Mucosa of gallbladder (tissue), 1 donor: ENCODE data around the gene SCAMP3. TPM values are rescaled to one million over a fixed set of nuclear protein-coding genes. Genes with fewer than 3 reads are reported as not detected.
A peak's percentile ranks its signal among the peaks of the same experiment; 100 is the strongest.
"Not testable (repeated sequence)": the region's sequence is repeated elsewhere in the genome, so short reads cannot be mapped to it uniquely, and the experiment has no call there.

Source experiments
- DNase-seq: peaks from one replicate; pipeline ENCODE4 v3.0.0-alpha.2; 2020; ENCODE audit warnings: low spot score
- total RNA-seq: library from RNA; stranded (reverse); gene quantifications from one replicate; pipeline ENCODE4 v1.2.1, GENCODE V29; 2021
- donor health status: DM: no; HTN: no; CAD: no.

SCAMP3 gene
- total RNA-seq, 1 donor from 2014 or later = 68.6 TPM

DNA sequence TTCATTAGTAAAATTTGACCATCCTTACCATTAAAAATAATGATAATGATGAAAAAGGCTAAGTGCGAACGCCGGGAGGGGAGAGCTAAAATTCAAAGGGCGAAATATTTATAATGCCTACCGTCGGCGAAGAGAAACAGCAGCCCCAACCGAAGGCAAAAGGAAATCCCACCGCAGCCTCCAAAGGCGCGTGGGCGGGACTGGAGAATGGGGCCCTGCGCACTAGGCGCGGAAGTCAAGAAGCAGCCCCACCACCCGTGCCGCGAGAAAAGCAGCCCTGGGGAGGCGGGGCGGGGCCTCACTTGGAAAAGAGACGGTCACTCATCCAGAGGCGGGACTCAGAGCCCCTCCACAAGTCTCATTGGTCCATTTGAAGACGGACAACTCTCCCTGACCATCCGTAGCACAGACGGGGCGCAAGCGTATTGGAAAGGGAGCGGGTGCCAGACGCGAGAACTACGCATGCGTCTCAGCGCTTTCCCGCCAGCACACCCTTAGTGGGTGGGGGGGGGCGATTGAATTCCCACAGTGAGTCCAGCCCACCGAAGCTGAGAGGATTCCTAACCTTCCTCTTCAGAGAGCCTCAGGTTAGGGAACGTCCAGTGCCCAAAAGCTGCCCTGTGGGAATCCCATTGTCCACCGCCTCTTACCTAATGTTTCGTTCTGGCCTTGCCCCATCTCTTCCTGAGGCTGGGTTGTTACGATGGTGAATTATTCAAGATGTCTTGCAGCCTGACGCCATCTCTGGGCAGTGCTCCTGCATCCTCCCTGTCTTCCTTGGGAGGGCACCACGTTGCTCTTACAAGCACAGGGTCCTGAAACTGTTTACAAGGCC lies 34.7 kb downstream of the SCAMP3 start:
- DNase-seq = peak; percentile 98

DNA sequence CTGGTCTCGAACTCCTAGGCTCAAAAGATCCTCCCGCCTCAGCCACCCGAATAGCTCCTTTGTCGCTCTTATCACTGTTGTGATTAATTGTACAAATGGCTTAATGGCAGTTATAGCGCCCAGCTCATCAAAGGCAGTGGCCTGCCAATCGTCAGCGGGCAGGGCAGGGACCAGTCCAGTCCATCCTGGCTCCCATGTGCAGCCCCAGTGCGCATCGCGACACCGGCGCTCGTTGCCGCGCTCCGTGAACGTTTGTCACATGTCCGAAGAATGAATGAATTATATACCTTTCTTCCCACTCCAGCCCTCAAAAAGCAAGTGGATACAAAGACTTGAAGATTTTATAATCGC lies 35.3 kb downstream of the SCAMP3 start:
- DNase-seq = no peak

DNA sequence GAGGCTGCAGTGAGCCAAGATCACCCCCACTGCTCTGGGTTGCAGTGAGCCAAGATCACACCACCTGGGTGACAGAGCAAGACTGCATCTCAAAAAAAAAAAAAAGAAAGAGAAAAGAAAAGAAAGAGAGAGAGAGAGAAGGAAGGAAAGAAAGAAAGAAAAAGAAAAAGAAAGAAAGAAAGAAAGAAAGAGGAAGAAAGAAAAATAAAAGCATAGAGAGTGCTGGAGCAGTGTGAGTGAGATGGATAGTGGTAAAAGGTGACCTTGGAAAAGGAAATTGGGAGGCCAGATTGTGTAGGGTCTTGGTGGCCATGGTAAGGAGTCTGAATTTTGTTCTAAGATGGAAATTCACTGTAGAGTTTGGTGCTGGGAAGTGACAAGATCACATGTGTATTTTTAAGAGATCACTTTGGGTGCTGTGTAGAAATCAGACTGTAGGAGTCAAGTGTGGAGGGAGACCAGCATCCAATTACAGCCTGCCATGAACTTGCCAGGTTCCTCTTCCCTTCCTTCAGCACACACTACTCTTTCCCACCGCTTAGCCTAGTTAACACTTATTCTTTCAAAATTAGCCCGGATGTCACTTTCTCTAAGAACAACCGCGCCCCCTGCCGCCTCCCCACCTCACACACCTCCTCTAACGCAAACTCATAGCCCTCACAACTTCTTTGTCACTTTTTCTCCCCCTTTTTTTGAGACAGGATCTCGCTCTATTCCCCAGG lies 35.8 kb downstream of the SCAMP3 start:
- peak; percentile 71 for DNase-seq

DNA sequence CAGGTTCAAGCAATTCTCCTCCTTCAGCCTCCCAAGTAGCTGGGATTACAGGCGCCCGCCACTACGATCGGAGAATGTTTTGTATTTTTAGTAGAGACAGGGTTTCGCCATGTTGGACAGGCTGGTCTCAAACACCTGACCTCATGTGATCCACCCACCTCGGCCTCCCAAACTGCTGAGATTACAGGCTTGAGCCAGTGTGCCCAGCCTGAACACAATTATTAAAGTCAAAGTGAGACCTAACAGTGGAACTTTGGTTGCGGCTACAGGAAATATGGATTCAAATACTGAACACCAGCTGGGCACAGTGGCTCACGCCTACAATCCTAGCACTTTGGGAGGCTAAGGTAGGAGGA lies 36.8 kb downstream of the SCAMP3 start:
- not testable (repeated sequence) for DNase-seq

DNA sequence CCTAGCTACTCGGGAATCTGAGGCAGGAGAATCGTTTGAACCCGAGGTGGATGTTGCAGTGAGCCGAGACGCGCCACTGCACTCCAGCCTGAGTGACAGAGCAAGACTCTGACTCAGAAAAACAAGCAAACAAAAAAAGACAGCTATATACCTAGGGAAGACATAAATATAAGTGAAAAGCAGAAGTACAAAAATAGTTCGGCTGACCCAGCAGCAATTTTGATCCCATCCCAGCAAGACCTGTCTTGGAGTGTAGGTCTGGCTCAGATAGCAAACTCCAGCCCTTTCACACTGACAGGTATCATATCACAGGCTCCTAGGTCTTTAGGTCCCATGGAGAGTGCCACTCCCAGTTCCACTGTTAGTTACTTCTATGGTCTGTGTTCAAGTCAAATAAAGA lies 39.1 kb downstream of the SCAMP3 start:
- DNase-seq = no peak

DNA sequence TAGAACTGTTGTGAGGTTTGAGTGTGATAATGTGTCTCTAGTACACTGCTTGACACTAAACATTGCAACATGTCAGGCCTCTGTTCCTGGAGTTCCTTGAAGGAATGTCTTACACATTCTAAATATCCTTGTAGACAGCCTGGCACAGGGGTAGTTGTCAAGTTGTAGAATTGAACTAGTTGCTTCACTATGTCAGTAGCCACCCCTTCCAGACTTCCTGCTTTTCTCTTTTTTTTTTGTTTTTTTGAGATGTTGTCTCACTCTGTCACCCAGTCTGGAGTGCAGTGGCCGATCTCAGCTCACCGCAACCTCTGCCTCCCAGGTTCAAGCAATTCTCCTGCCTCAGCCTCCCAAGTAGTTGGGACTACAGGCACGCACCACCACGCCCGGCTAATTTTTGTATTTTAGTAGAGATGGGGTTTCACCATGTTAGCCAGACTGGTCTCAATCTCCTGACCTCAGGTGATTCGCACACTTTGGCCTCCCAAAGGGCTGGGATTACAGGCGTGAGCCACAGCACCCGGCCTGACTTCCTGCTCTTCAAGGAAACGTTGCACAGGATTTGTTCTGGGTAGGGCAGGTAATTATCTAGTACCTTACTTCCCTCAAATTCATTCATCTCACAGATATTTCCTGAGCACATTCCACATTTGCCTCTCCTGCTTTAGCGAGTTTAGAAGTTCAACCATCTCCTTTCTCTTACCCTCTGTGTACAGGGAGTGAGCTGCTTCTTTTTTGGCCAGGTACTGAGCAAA lies 41.8 kb downstream of the SCAMP3 start:
- DNase-seq = not testable (repeated sequence)

DNA sequence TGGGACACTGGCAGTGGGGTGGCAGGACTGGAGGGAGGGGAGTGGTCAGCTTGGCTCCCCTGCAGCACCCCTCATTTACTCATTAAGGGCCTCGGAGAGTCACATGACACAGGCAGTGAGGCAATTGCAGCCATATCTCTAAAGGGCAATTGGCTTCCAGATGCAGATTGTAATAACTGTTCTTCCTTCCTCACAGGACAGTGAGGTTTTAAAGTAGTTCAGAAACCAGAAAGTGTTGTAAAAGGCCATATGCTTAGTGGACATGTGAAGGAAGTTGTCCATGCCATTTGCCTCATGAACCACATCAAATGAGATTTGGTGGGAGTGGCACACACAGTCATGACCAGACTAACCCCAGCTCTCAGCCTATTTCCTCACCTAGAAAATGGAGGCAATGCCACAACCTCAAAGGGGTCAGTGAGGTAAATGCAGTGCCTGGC lies 42.5 kb downstream of the SCAMP3 start:
- no peak for DNase-seq

DNA sequence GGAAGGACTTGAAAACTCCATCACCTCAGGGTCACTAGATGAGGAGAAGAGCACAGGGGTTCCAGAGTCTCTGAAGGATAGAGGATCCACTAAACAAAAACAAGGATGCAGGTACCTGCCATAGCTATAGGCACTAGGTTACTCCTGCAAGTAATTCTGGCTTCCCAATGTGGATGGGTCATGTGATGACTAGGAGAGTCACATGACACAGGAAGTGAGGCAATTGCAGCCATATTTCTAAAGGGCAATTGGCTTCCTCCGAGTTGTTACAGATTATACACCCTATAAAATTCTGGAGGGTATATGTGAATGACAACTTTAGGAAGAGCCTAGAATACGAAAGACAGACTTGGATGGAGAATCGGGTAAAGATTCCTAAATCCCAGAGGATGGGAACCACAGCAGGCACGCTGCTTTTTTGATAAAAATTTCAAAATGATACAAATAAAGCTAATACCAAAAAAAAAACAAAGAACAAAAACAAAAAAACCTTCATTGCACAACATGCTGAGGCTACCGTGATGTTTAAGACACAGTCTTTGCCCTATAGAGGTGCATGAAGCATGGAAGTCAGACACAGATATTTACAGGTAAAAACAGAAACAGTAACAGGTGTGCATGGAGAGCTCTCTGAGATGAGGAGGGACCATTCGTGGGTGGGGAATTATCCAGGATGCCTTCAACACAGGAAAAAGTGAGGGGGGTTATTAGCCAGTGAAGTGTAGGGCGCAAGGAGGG lies 43.1 kb downstream of the SCAMP3 start:
- peak; percentile 69 for DNase-seq

DNA sequence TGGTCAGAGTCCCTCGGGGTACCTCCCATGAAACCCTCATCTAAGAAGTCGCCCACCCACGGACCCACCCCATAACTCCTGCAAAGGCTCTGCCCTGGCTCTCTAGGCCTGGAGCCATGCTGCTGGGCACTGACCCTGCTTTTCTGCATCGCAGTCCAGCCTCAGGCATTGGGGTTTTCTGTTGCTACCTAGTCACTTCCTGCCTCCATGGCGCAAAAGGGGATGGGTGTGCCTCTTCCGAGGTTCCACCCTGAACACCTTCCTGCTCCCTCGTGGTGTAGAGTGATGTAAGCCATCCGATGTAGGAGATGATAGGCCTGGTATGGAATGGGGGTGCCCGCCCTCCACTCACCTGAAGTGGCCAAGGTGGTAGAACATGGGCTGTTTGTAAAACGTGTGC lies 47.5 kb downstream of the SCAMP3 start:
- DNase-seq = not testable (repeated sequence)

DNA sequence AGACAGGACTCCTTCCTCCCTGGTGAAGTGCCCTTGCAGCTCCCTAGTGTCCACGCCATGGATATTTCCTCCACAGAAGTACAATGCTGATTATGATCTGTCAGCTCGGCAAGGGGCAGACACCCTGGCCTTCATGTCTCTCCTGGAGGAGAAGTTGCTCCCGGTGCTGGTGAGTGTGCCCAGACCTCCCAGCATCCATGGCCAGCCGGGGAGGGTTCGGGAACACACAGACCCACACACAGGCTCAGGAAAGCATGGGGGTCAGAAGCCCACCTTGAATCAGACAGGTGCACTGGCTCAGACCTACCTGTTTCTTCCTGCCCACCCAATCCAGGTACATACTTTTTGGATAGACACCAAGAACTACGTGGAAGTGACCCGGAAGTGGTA lies 50.1 kb downstream of the SCAMP3 start:
- not testable (repeated sequence) for DNase-seq

DNA sequence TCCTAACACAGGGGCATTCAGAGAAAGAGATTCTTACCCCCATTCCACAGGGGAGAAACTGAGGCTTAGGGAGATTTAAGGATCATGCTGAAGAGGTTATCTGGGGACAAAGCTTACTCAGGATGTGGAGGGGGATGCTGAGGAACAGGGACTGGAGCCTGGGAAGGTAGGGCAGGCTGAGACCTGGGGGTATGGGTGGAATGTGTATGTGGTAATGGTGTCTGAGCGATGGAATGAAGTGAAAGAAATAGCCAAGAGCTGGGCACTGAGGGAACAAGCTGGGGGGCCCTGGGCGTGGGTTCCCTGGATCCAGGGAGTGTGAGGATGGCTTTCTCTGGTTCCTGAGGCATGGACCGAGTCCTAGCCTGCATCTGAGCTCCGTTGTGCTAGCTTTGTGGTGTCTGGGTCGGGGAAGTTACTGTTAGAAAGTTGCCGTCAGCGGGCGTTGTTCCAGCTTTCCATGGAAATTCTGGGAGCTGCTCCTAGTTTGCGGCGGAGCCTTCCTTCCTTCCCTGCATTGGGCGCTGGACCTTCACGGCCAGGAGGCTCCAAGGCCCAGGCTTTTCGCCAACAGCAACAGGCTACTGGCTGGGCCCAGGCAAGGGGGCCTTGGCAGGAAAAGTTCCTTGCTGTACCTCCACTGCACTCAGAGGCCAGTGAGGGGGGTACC lies 50.6 kb downstream of the SCAMP3 start:
- DNase-seq = not testable (repeated sequence)

DNA sequence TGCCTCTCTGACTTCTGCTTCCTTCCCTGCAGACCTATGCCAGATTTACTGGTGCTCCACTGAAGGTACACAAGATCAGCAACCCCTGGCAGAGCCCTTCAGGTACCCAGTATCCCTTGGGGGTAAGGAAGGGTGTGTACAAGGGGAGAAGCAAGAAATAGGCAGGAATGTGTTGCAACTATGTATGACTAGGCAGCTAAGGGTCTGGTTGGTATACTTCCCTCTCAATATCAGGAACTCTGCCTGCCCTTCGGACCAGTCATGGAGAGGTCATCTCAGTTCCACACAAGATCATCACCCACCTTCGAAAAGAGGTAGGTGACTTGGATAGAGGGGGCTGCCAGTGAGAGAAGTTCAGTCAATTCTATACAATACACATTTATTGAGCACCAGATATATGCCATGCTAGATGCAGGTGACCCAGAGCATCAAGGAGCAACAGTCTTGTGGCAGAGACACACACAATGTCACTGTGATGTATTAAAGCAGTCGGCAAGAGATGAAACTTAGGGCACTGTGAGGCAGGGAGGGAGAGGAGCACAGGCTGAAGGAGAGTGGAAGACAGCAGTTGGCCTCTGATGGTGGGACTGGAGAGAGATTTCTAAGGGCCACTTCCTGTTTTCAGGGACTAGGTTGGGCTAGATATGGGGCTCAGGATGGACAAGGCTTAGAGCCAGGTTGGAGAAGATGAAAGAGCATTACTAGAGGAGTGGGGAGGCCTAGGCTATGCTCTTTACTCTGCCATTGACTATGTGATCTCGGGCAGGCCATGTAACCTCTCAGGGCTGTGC lies 51.7 kb downstream of the SCAMP3 start:
- no peak for DNase-seq

DNA sequence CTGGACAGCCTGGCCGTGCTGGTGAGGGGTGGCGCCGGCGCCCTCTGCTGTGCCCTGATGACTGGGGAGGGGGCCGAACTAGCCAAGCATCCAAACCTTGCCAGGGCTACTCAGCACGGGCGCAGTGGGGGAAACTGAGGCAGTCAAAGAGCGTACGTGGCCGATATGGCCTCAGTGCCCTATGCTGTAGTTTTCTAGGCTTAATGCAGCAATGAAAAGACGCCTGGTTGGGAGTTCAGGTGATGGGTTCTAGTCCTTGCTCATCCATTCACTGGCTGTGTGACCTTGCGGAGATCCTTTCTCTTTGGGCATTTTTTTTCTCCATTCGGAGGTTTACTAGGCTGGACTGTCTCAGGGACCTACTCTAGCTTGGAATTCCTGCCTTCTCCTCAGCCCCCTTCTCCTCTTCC lies 52.8 kb downstream of the SCAMP3 start:
- no peak for DNase-seq

DNA sequence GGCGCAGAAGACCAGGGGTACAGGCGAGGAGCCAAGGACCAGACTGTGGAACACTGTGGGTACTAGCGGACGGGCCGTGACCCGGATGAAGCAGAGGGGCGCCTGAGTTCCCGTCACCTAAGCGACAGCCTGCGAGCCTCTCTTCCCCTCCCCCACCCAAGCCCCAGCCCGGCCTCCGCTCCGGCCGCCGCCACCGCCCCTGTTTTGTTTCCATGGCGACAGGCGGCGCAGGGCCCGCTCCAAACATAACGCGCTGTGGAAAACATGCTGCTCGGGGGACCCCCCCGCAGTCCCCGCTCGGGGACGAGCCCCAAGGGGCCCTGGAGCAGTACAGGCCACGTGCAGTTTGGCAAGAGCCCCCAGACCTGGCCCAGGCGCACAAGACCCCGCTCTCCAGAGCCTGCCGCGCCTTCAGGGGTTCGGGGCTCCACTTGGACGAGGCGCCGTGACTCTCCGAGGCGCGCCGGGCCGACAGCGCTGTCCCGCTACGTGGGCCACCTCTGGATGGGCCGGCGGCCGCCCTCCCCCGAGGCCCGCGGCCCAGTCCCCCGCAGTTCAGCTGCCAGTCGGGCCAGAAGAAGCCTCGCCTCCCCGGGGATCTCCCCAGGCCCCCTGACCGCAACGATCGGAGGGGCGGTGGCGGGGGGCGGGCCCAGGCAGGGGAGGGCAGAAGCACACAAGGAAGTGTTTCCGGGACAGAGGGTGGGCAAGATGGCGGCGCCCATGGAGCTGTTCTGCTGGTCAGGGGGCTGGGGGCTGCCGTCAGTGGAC lies 53.4 kb downstream of the SCAMP3 start, which contains the start of gene MTX1:
Gene MTX1 (plus strand): TSS at position 155 of the 771 bp plus-strand sequence. CDS start 110 bp downstream, at position 265.
- peak; percentile 82 for DNase-seq

DNA sequence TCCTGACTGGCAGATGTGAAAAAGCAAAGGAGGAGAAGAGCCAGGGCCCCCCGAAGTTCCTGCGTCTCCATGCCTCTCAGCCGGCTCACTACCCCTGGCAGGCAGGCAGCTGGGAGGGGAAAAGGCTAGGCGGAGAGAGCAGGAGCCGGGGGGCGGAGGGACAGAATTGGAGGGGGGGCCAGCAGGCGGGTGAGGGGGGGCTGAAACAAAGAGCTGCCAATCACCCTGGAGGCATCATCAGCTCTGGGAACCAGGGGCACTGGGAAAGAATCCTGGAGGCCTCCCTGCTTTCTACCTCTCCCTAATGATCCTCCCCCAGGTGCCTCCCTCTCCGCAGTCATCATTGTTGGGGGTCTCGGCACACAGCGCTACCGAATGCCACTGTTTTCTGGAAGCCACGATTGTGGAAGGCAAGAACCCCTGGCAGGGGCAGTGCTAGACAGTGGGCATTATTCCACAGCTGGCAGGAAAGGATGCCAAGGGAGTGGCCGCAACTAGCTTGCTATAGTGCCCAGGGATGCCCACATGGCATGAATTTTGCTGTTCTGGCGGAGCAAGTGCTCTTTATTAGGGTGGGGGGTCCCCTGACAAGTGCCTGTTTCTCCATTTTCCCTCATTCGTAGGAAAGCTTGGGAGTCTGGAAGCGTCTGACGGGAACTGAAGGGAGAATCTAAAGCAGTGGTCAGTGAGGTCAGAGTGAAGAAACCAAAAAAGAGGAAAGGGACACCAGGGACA lies 54.2 kb downstream of the SCAMP3 start, which contains the start of gene THBS3:
Gene THBS3 (minus strand): TSS at position 92 of the 735 bp plus-strand sequence. CDS start 21 bp downstream, at position 71.
- DNase-seq = no peak

DNA sequence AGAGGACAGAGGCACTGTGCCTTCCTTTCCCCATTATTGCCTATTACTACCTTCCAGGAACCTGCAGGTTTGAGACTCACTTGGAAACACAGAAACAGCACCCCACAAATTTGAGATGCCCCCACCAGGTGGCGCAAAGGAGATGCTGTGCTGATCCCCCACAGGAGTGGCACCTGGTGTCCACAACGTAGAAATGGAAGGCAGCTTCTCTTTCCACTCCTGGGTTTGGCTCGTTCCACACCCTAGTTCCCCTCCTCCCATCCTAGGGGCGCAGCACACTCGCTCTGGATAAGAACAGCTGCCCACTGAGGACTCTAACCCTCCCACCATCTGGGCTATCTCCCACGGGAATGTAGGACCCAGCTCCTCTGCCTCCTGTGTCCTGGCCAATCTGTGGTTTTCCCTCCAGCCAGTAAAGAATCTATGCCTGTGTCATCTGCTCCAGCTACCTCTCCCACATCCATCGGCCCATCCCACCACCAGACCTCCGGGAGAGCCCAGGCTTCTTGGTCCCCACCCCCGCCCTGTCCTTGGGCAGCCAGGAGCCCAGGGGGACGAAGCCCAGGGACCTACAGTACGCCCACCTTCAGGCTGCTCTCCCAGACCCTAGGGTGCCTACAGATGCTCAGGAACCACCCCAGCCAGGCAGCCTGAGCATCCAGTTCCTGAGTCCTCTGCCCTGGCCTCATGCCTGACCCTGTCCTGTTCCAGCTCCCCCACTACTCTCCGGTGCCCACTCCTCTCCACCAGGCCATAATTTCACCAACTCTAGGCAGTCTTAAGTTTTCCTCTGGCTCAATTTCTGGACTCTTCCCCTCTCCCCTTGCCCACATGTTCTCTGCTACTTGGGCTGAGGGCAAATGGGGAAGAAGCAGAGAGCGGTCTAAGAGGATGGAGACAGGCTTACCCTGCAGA lies 55.0 kb downstream of the SCAMP3 start:
- peak; percentile 86 for DNase-seq
